Activated B cell treated with CpG ODN at 0.5 μM for 24 hours (primary cell): ENCODE measurements around the gene ABT1. TPM values are rescaled to one million over a fixed set of nuclear protein-coding genes. Genes with fewer than 3 reads are reported as not detected.

Experiments used
- ATAC-seq: fragments of 200-7000 bp; cut with Tn5 transposase; one replicate; pipeline ENCODE4 v1.10.0; 2021; ENCODE audit warnings: low read depth, mild to moderate bottlenecking, moderate library complexity
- CTCF ChIA-PET: fragments of 350-600 bp; sonication (Branson Sonifier 250); formaldehyde crosslinking; loops from one replicate; lab custom pipeline; 2021; ENCODE audit warnings: antibody characterized with exemption; lab: Charles Lee
- POLR2A ChIA-PET: fragments of 350-600 bp; sonication (Branson Sonifier 250); formaldehyde crosslinking; loops from one replicate; lab custom pipeline; 2021; ENCODE audit warnings: antibody characterized with exemption; lab: Charles Lee
- DNase-seq: peaks from one replicate; pipeline ENCODE4 v3.0.0; 2022
- H3K27ac Mint-ChIP-seq: one replicate; pipeline ENCODE4 v1.8.0; 2020; ENCODE audit warnings: mixed read lengths
- H3K27me3 Mint-ChIP-seq: one replicate; pipeline ENCODE4 v1.8.0; 2021; ENCODE audit warnings: mixed read lengths
- H3K36me3 Mint-ChIP-seq: one replicate; pipeline ENCODE4 v1.8.0; 2021; ENCODE audit warnings: low read depth, mixed read lengths
- H3K4me1 Mint-ChIP-seq: one replicate; pipeline ENCODE4 v1.8.0; 2021; ENCODE audit warnings: mixed read lengths
- H3K4me3 Mint-ChIP-seq: one replicate; pipeline ENCODE4 v1.8.0; 2020; ENCODE audit warnings: mild to moderate bottlenecking, mixed read lengths
- H3K9me3 Mint-ChIP-seq: one replicate; pipeline ENCODE4 v1.8.0; 2020; ENCODE audit warnings: mixed read lengths
- CTCF ChIP-seq: fragments of 200-600 bp; IDR thresholded peaks from one replicate; pipeline ENCODE4 v1.8.0; 2022; ENCODE audit warnings: antibody characterized with exemption, mild to moderate bottlenecking
- intact Hi-C: fragments of 100-400 bp; cut with micrococcal nuclease; formaldehyde crosslinking; loops from one replicate; pipeline ENCODE4 v1.15.1; 2024
- total RNA-seq: library from RNA; stranded (reverse); gene quantifications from 2 replicates; pipeline ENCODE4 v1.2.3, GENCODE V29; 2022

The ABT1 gene
- total RNA-seq, 1 donor from 2014 or later, result 30.7 TPM

- POLR2A ChIA-PET, result interaction anchor here (0.5 to 3.1 kb wide), 28 partner anchors 12 to 1270 kb away, joined by 3 to 26 read pairs (median 4); partner anchors contain the start of gene HMGN4
- no peak for TF ChIP-seq CTCF
- Mint-ChIP-seq H3K9me3 (no peaks in the 10 kb centered on the region), H3K4me3 (peak overlapping the region; percentile 96), H3K4me1 (peaks cover 26% of the 10 kb centered on the region), H3K36me3 (peaks cover 11% of the 10 kb centered on the region), H3K27ac (peak overlapping the region; percentile 98), H3K27me3 (peaks cover 3% of the 10 kb centered on the region)
- peak; percentile 80 for ATAC-seq
- DNase-seq, result peak; percentile 98
- CTCF ChIA-PET, result interaction anchor here (0.6 to 6.4 kb wide), 18 partner anchors 9 to 437 kb away, joined by 3 to 37 read pairs (median 4); a partner anchor contains a TSS
- intact Hi-C loops, result loop anchor here (1.0 to 2.0 kb wide), 7 partner anchors 15 to 394 kb away; no protein-coding TSS in a partner anchor
Observed at GRCh38 chr6:26568601-26569432, 27.9 kb upstream of the ABT1 start.

- Mint-ChIP-seq H3K9me3 (no peaks in the 10 kb centered on the region), H3K27me3 (peaks cover 3% of the 10 kb centered on the region), H3K4me1 (peaks cover 26% of the 10 kb centered on the region), H3K36me3 (peaks cover 11% of the 10 kb centered on the region), H3K27ac (peak overlapping the region; percentile 98), H3K4me3 (peak overlapping the region; percentile 96)
- ATAC-seq (no peak), DNase-seq (no peak)
- intact Hi-C loops, result loop anchor here (2.0 kb wide), 2 partner anchors 247 to 395 kb away; no protein-coding TSS in a partner anchor
- TF ChIP-seq CTCF, result no peak
- ChIA-PET POLR2A (interaction anchor here (0.5 to 3.1 kb wide), 20 partner anchors 13 to 1269 kb away, joined by 3 to 26 read pairs (median 5); partner anchors contain the start of gene HMGN4), CTCF (interaction anchor here (0.7 to 6.4 kb wide), 12 partner anchors 9 to 284 kb away, joined by 3 to 37 read pairs (median 4); a partner anchor contains a TSS)
Observed at GRCh38 chr6:26569433-26569764, 27.4 kb upstream of the ABT1 start.

DNA sequence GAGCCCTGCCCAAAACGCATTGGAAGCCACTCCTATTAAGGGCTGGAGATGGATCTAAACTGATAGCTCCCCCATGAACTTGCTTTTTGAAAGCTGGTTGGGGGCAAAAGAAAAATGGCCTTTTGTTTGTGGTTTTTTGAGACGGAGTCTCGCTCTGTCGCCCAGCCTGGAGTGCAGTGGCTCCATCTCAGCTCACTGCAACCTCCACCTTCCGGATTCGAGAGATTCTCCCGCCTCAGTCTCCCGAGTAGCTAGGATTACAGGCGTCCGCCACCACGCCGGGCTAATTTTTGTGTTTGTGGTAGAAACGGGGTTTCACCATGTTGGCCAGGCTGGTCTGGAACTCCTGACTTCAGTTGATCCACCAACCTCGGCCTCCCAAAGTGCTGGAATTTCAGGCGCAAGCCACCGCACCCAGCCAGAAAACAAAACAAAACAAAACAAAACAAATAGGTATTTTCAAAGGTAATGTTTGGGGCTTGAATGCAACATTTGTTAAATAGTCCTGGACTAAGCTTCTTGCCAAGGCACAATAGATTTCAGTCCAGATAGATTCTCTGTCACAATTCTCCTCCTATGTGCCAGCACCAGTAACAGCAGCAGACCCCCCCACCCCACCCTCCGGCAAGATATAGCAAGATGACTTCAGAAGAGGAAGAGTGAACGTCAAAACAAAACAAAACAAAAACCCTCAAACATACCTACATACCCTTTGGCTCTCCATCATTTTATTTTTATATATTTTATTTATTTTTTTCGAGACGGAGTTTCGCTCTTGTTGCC lies 26.5 kb upstream of the ABT1 start:
- DNase-seq, result no peak

DNA sequence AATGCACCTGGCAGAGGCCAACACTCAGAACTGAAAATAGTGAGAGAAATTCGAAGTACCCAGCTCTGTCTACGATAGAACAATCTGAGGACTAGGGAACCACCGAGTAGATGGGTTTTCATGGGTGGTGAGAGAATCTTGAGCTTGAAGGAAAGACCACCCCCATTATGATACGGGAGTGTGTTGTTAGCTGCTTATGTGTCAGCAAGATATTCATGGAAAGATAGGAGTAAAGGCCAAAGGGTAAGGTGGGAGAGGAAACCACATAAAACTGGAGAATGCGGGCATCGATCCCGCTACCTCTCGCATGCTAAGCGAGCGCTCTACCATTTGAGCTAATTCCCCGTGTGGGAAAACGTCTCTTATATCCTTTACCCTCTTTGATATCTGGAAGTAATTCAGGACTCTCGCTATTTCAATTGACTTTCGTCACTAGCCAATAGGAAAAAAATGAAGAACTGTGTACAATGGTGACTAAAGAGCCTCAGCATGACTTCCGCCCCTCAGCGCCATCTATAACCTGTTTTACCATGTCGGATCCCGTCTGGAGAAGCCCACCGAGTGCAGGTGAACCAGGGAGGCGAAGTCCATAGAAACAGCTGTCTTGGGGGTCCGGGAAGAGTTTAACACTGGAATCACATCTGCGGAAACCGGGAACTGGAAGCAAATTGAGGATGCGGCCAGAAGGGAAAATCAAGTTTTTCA lies 25.0 kb upstream of the ABT1 start:
- no peaks in the 10 kb centered on the region for H3K9me3 Mint-ChIP-seq
- peaks cover 3% of the 10 kb centered on the region for H3K27me3 Mint-ChIP-seq
- ChIA-PET CTCF (interaction anchor here (1.3 to 6.4 kb wide), 5 partner anchors 17 to 507 kb away, joined by 3 to 37 read pairs (median 4); no protein-coding TSS in a partner anchor), POLR2A (interaction anchor here (0.6 to 2.0 kb wide), 12 partner anchors 8 to 1570 kb away, joined by 3 to 8 read pairs (median 5); partner anchors contain the start of gene HMGN4)
- peaks cover 28% of the 10 kb centered on the region for H3K4me1 Mint-ChIP-seq
- peaks cover 11% of the 10 kb centered on the region for H3K36me3 Mint-ChIP-seq
- peak; percentile 26 for ATAC-seq
- intact Hi-C loops, result loop anchor here (1.0 to 10.0 kb wide), 5 partner anchors 24 to 1113 kb away; no protein-coding TSS in a partner anchor
- DNase-seq, result no peak
- H3K4me3 Mint-ChIP-seq, result peak overlapping the region; percentile 87
- no peak for TF ChIP-seq CTCF
- H3K27ac Mint-ChIP-seq, result peak overlapping the region; percentile 85

More for the DNA sequence above, 26.5 kb upstream of the ABT1 start:
- ChIA-PET POLR2A (interaction anchor here (0.6 to 3.1 kb wide), 14 partner anchors 14 to 1268 kb away, joined by 3 to 26 read pairs (median 7); partner anchors contain the start of gene HMGN4), CTCF (interaction anchor here (0.8 to 6.4 kb wide), 6 partner anchors 17 to 241 kb away, joined by 3 to 37 read pairs (median 6); no protein-coding TSS in a partner anchor)
- H3K27ac Mint-ChIP-seq, result no peak overlapping the region
- intact Hi-C loops, result loop anchor here (10.0 kb wide), 1 partner anchor 1115 kb away; no protein-coding TSS in a partner anchor
- ATAC-seq, result no peak
- TF ChIP-seq CTCF, result no peak
- H3K4me1 Mint-ChIP-seq, result peaks cover 26% of the 10 kb centered on the region
- peaks cover 3% of the 10 kb centered on the region for H3K27me3 Mint-ChIP-seq
- peaks cover 11% of the 10 kb centered on the region for H3K36me3 Mint-ChIP-seq
- H3K9me3 Mint-ChIP-seq, result no peaks in the 10 kb centered on the region
- no peak overlapping the region for H3K4me3 Mint-ChIP-seq
